GM21786 (cell line): ENCODE data around the gene CSF2RB.

Experiments
- ATAC-seq: cut with Tn5 transposase; IDR thresholded peaks from one replicate; pipeline ENCODE4 v1.9.1; 2021; ENCODE audit not compliant: unreplicated experiment

The CSF2RB gene

GRCh38 chr22:36918586-36919284 lies 5.3 kb downstream of the CSF2RB start:
- no peak for ATAC-seq

GRCh38 chr22:36921309-36922104 lies 8.1 kb downstream of the CSF2RB start:
- no peak for ATAC-seq

GRCh38 chr22:36922105-36922608 lies 8.7 kb downstream of the CSF2RB start:
- ATAC-seq, result no peak

GRCh38 chr22:36922711-36923110 lies 9.3 kb downstream of the CSF2RB start:
- no peak for ATAC-seq

GRCh38 chr22:36923131-36923788 lies 9.8 kb downstream of the CSF2RB start:
- no peak for ATAC-seq

- ATAC-seq, result no peak
Observed at GRCh38 chr22:36924151-36924698, 10.8 kb downstream of the CSF2RB start.

GRCh38 chr22:36925388-36926290 lies 12.2 kb downstream of the CSF2RB start:
- no peak for ATAC-seq

- ATAC-seq, result no peak
Observed at GRCh38 chr22:36926309-36926708, 12.9 kb downstream of the CSF2RB start.

- no peak for ATAC-seq
Observed at GRCh38 chr22:36926721-36927435, 13.4 kb downstream of the CSF2RB start.

- ATAC-seq, result no peak
Observed at GRCh38 chr22:36927671-36928070, 14.2 kb downstream of the CSF2RB start.

- no peak for ATAC-seq
Observed at GRCh38 chr22:36928196-36928595, 14.8 kb downstream of the CSF2RB start.

- no peak for ATAC-seq
Observed at GRCh38 chr22:36928786-36929535, 15.5 kb downstream of the CSF2RB start.

- no peak for ATAC-seq
Observed at GRCh38 chr22:36929621-36930020, 16.2 kb downstream of the CSF2RB start.

- no peak for ATAC-seq
Observed at GRCh38 chr22:36930041-36930935, 16.9 kb downstream of the CSF2RB start.

GRCh38 chr22:36931446-36931845 lies 18.0 kb downstream of the CSF2RB start:
- ATAC-seq, result no peak

GRCh38 chr22:36933629-36934417 lies 20.4 kb downstream of the CSF2RB start:
- no peak for ATAC-seq
